ENCODE results near the gene CLUH.
"Not testable (repeated sequence)": the region's sequence is repeated elsewhere in the genome, so short reads cannot be mapped to it uniquely, and the experiment has no call there.

The CLUH gene

DNA sequence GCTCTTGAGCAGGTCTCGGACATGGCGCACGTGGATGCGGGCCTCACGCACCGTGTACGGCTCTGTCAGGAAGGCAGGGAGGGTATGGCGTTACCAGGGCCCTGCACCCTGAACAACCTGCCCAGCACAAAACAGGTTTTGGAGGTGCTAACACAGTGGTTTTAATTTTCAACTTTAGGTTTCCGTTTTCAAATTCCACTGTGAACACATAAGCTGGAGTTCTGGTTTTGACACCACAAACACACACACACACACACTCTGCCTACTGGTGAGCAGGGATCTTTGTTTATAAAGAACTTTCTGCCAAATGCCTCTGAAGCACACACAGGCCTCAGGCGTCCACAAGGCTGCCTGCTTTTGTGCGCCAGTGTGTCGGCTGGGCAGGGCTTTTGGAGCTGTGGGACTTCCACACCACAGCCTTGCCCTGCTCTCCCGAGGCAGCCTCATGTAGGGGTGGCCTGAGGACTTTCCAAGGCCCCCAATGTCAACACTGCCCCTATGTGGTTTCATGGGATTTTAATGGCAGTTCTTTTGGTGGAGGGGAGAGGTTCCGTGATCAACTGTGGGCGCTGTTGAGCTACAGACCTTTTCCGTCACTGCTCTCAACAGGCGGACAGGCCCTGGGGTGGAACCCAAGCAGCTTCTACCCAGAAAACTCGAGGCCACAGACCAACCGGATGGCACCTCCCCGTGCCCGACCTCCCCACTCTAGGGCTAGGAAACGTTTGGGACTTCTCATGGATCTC, 9.4 kb downstream of the CLUH start:
- no peak for DNase-seq (ENCODE audit: low spot score)

GRCh38 chr17:2701161-2701995, 10.2 kb downstream of the CLUH start:
- DNase-seq (ENCODE audit: low spot score): no peak

GRCh38 chr17:2700491-2701141, 10.9 kb downstream of the CLUH start:
- no peak for DNase-seq (ENCODE audit: low spot score)

GRCh38 chr17:2700030-2700490, 11.5 kb downstream of the CLUH start:
- no peak for DNase-seq (ENCODE audit: low spot score)

DNA sequence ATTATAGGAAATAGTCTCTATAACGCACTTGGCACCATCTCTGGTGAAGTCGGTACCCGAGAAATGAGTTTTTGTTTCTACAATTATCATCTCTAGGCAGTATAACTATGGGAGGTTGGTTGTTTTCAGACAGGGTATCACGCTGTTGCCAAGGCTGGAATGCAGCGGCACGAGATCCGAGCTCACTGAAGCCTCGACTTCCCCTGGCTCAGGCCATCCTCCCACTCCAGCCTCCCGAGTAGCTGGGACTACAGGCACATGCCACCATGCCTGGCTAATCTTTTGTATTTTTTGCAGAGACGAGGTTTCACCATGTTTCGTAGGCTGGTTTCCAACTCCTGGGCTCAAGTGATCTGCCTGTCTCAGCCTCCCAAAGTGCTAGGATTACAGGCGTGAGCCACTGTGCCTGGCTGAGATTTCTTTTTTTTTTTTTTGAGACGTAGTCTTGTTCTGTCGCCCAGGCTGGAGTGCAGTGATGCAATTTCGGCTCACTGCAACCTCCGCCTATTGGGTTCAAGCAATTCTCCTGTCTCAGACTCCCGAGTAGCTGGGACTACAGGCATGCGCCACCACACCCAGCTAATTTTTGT, 12.3 kb downstream of the CLUH start:
- DNase-seq (ENCODE audit: low spot score): not testable (repeated sequence)

DNA sequence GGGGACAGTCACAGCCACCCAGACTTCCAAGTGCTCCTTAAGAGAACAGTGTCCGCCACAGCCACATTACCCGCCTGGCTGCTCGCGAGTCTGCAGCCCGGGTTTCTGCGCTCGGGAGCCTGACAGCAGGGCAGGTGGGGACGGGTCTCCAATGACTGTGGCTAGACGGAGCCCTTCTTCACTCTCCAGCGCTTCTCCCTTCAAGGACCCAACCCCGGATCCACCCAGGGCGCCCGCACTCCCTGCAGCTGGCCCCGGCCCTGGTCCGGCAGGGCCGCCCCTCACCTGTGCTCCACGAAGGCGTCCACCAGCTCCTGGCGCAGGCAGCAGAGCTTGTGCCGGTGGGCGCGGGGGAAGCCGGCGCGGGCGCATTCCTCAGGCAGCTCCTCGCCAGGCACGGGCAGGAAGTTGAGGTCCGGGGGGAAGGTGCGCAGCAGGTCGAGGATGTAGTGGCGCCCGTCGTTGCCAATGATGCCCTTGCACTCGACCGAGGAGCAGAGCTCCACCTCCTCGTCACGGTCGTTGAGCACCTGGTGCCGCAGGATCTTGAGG, 13.9 kb downstream of the CLUH start:
- no peak for DNase-seq (ENCODE audit: low spot score)

- no peak for DNase-seq (ENCODE audit: low spot score)
Measured at GRCh38 chr17:2695961-2696760, 15.4 kb downstream of the CLUH start.

DNA sequence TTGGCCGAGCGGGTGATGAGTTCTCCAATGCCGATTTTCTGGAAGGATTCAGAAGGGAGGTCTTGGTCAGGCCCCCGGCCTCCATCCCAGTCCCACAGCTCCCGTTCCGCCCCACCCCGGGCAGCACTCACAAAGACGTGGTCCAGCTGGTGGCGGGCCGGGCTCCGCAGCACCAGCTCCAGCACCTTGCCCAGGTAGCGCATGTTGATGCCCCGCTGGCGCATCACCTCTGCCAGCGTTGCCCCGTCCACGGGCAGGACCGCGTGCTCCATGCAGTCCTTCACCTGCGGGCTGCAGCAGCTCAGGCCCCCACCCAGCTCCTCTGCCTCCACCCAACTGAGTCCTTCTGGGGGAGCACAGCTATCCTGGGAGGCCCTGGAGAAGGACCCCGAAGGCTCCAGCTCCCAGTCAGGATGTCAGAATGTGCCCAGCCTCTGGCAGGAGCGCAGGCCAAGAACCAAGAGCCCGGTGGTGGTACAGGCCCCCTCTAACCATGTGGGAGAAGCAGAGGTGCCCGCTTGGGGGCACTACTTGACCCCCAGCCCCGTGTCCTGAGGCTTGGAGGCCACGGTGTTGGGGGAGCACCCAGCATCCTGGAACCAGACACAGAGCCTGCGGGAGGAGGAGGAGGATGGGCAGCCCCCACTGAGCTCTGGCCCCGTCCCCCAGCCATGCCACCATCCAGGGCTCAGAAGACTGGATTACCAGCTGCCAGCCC, 16.2 kb downstream of the CLUH start:
- no peak for DNase-seq (ENCODE audit: low spot score)

GRCh38 chr17:2694381-2695242, 17.0 kb downstream of the CLUH start:
- no peak for DNase-seq (ENCODE audit: low spot score)

DNA sequence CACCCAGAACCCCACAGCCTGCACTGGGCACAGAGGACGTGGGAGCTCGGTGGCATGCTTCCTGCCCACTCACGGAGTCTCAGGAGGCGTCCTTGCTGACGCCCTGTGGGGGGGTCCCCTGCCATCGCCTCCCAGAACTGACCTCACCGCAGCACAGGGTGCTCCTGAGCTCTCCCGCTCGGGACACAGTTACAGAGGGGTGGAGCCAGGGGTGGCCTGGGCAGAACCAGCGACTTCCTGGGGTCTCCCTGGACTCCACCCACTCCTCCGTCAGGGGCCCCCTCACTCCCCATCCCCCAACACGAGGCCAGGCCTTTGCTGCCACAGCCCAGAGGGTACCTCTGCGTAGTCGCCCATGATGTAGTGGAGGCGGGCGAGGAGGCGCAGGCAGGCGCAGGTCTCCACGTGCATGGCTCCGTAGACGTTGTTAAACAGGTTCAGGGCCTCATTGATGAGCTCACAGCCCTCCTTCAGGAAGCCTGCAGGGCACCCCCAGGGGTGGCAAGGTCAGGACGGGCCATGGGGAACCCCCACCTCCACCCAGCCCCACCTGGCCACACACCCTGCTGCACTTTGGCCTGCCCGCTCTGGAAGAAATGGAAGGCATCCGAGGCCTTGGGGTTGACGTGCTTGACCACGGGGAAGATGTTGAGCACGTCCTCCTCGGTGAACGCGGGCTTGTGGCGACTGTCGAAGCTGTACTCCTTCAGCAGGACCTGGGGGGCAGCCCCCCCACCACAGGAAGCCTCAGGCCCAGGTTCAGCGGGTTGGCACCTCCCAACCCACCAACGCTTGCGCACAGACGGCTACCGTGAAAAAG, 17.8 kb downstream of the CLUH start:
- DNase-seq (ENCODE audit: low spot score): no peak

DNA sequence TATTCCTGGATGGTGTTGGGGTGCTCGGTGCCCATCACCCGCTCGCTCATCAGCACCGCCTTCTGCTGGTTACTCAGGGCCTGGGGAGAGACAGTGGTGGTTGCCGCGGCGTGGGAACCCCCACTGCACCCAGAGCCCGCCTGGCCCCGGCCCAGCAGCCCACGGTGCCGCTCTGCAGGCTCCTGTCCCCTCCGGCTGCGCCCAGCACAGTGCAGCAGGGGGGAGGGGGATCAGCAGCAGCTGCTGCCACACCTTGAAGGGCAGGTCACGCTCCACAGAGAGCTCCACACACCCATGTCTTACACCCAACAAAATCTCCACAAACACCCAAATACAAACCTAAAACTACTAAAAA, 18.8 kb downstream of the CLUH start:
- DNase-seq (ENCODE audit: low spot score): no peak

GRCh38 chr17:2691965-2692780, 19.4 kb downstream of the CLUH start:
- no peak for DNase-seq (ENCODE audit: low spot score)

GRCh38 chr17:2691069-2691871, 20.3 kb downstream of the CLUH start:
- no peak for DNase-seq (ENCODE audit: low spot score)

DNA sequence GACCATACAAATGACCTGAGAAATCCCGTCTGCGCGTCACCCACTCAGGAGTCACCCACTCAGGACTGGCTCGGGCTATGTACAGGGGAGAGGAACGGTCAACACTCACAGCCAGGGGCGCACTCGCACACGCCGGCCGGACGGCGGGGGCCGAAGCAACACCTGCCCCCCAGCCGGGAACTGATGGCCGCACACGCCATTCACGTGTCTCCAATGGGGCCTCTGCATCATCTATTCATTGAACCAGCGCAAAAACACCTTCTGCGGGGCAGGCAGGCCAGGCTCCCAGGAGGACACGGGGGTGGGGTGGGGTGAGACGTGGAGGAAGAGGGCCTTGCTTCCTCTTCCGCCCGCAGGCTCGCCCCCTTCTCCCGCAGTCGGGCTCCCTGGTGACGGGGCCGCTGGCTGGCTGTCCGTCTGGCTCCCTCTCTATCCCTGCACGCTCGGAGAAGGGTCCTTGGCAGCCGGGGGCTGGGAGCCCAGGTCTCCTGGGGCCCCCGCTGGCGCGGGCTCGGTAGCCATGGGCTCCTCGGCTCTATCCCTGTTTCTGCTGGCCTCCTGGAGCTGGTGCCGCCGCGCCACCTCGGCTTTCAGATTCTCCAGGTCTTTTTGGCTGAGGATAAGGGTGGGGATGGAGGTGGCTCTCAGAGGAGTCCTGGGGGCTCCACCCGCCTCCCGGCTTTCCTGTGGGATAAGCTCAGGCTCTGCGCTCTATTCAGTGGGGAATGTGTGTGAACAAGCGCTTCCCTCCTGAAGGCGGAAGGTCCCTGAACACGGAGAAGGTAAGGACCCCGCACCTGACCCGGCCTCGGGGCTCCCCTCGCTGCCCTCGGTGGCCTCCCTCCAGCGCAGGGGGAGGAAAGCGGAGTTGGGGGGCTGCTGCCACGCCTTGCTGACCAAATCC, 21.1 kb downstream of the CLUH start:
- DNase-seq (ENCODE audit: low spot score): no peak

DNA sequence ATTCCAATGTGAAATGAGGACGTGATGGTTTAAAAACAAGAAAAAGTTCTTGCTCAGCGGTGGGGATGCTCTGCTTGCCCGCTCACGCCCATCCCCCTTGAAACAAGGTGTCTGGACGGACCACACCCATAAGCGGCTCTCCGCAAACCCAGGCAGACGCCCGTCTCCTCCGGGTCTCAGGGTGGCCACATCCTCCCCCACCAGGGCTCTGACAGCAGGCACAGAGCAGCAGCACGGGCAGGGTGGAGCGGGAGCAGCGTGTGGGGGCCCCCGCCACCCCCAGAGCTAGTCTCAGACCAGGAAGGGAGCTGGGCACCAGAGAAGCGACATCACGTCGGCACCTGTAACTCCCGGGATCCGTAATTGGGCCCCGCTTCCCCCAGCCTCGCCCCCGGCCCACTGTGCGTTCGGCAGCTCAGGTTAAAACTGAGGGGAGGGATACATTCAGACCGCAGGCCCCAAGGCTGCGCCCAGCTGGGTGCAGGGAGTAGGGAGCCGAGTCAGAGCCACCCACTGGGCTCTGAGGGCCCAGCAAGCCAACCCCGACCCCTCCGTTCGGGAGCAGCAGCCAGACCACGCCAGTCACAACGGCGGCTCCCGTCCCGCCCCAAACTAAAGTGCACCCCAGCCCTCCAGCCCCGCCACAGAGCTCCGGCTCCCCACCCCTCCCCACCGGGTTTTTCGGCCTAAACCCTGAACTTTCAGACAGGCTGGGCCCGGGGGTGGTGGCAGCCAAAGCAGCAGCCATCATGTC, 22.0 kb downstream of the CLUH start:
- no peak for DNase-seq (ENCODE audit: low spot score)

Data from RKO (cell line).